Left cardiac atrium (tissue), 4 donors: ENCODE data around the gene GSTT2B. TPM values are rescaled to one million over a fixed set of nuclear protein-coding genes. Genes with fewer than 3 reads are reported as not detected.
"Not testable (repeated sequence)": the region's sequence is repeated elsewhere in the genome, so short reads cannot be mapped to it uniquely, and the experiment has no call there.

Experiments
- ATAC-seq, 2 donors: fragments of 200-7000 bp; cut with Tn5 transposase; one replicate each; pipeline ENCODE4 v1.9.1; 2020; ENCODE audit warnings: mild to moderate bottlenecking in 2 of 2, moderate library complexity in 2 of 2
- DNase-seq: peaks from one replicate; pipeline ENCODE4 v3.0.0-alpha.2; 2020
- intact Hi-C, 2 donors: fragments of 100-400 bp; cut with DNase I; formaldehyde crosslinking; loops; one replicate each; pipeline versions ENCODE4 v1.14.1 to v1.15.1; 2022 to 2023
- total RNA-seq, 2 donors: library from RNA; stranded (reverse); fragmentation: NEBNext Ultra II Directional; extraction: Animal tissue kit (Norgen Biotek cat#: 25700); gene quantifications; one replicate each; pipeline ENCODE4 v1.2.1, GENCODE V29; 2021
- donor health status: DM: no; HTN: yes; CAD: no.
- donor health status: DM: no; HTN: yes; CAD: no; lungs with severe emphysema.
- donor health status: DM: yes; HTN: yes; CAD: no.
- donor health status: Dilated cardiomyopathy.

GSTT2B gene
- total RNA-seq, 2 donors from 2014 or later: 4.8 to 7.9 TPM

DNA sequence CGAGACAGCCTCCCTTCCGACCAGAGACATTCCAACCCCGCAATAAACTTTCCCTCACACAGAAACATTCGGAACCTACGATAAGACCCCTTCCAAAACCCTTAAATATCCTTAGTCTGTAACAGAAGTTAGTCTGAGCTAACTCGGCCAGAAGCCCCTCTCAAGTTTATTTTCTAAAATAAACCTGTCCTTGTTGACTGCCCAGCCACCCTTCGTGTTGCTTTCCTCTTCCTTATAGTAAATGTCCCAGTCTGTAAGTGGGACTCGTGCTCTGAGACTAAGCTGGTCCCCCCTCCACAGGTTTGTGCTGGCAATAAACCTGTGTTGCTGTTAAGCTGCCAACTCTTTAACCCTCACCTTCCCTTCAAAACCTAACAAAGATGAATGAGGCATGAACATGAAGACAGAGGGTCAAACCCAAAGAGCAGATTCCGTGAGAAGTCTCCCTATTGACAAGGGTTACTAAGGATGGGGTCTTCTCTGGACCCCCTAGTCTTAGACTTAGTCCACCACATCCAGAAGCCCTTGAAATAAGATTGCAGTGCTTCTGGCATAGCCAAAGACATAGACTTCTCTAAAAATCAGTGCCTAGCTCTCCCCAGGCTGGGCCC, 48.6 kb downstream of the GSTT2B start:
- DNase-seq: no peak
- no peak for ATAC-seq
- intact Hi-C loops: no loop called here

DNA sequence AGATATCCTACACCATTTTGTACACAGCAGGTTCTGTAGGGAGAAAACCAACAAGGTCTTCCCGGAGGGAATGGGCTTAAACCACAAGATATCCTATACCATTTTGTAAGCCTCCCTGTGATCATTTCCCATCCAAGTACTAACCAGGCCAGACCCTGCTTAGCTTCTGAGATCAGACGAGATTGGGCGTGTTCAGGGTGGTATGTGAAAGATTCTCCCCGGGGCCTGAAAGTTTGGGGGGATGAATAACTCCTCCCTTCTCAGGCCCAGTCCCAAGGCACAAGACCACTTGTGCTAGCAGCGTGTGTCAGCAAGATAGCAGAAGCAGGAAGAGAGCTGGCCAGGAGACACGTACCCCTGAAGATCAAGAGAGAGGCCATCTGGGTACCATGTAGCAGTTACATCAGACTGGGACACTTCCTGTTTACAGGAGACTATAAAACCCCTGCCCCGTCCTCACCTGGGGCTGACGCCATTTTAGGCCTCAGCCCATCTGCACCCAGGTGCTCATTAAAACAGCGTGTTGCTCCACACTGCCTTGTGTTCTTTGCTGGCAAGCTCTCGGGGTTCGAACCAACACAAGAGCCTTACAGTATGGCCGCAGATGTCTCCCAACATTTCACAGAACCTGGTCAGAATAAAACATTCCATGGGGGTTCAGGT, 49.5 kb downstream of the GSTT2B start:
- DNase-seq (no peak), ATAC-seq (no peak)
- intact Hi-C loops: no loop called here

DNA sequence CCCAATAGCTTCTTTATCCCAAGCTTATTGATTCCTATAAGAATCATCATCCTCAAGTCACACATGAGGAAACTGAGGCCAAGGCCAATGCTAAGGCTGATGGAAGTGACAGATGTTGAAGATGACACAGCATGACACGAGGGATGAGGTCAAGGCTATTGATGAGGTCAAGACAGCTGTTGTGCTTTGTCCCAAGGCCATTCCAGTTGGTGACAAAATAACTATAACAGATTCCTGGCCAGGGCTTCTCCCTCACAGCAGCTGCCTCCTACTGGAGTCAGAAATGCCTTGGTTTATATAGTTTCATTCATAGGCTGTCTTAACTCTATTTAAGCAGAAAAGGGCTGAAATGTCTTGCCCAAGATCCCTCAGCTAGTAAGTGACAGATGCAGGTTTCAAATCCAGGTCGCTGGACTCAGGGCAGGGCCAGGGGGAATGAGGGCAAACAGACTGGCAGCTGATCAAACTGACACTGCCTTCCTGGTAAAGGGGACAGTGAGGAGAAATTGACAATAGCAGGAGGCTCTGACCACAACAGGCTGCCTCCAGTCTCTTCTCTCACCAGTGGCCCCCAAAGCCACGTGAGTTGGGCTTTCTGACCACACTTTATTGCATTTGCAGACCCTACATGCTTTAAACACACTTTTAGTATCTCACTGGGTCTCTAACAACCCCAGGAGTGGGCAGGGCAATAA, 50.4 kb downstream of the GSTT2B start:
- no peak for DNase-seq
- no peak for ATAC-seq
- intact Hi-C loops: no loop called here

DNA sequence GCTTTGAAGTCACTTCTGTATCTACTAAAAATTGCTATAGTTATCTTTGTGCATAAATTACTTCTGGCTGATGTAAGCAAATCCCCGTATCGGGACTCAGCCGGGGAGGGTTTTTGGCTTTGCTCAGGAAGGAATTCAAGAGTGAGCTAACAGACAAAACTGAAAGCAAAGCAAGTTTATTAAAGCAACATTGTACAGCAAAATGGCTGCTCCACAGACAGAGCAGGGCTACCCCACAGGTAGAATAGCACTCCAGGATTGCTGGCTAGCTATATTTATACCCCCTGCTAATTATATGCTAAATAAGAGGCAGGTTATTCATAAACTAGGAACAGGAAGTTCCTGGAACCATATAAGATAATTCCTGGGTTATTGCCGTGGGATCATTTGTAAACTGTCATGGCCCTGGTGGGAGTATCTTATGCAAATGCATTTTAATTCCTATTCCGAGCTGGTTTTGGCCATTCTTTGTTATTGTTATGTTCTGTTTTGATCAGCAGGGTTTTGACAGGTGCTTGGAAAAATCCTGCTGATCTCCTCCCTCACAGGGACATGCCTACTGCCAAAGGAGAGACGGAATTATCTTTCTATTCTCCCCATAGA, 51.6 kb downstream of the GSTT2B start:
- DNase-seq: no peak
- intact Hi-C loops: no loop called here
- no peak for ATAC-seq

DNA sequence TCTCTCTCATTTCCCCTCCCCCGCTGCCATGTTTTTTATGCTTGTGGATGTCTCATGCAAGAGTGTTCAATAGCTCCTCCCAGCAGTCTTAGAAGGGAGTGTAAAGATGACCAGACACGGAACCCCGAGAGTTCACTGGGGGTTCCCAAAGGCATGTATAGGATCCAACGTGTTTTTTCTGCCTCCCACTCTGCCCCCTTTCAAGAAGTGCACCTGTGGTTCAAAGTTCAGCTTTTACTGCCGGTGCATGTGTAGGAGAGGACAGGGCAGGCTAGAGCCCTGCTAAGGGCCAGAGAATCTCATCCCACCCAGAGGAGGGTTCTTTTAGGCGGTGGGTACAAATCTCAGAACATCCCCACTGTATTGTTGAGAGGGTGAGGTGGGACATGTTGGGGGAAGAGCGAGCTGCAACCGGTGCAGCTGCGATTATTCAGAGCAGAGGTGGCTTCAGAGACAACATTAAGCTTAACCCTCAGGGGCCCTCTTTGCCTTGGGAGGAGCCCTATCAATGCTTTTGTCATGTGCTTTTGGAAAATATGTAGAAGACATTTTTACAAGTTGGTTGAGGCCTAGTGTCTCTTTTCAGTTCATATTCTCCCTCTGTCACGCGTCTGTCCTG, 52.3 kb downstream of the GSTT2B start:
- no peak for ATAC-seq
- intact Hi-C loops: no loop called here
- no peak for DNase-seq

DNA sequence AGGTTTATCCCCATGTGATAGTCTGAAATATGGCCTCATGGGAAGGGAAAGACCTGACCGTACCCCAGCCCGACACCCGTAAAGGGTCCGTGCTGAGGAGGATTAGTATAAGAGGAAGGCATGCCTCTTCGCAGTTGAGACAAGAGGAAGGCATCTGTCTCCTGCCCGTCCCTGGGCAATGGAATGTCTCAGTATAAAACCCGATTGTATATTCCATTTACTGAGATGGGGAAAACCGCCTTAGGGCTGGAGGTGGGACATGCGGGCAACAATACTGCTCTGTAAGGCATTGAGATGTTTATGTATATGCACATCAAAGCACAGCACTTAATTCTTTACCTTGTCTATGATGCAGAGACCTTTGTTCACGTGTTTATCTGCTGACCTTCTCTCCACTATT, 53.6 kb downstream of the GSTT2B start:
- DNase-seq, intact Hi-C loops, ATAC-seq: not testable (repeated sequence)

Other genes with a start within 250 kb of the GSTT2B start
- 1 to 10 TPM; 4.9 to 5.6 TPM for gene ZNF70, start 210.1 kb downstream of the GSTT2B start, total RNA-seq
- gene VPREB3, start 206.8 kb downstream of the GSTT2B start, total RNA-seq: 1 to 10 TPM in 1 of 2 donors, under 1 TPM in 1; 0.53 to 1.3 TPM
- not detected for gene C22orf15, start 198.2 kb downstream of the GSTT2B start, total RNA-seq
- gene CHCHD10, start 193.2 kb downstream of the GSTT2B start, total RNA-seq: 1,000 to 10,000 TPM in 1 of 2 donors, 100 to 1,000 TPM in 1; 958 to 1,106 TPM
- gene MMP11, start 188.3 kb downstream of the GSTT2B start, total RNA-seq: 10 to 100 TPM in 1 of 2 donors, 1 to 10 TPM in 1; 5.6 to 10.0 TPM
- 10 to 100 TPM; 46.6 to 54.8 TPM for gene SMARCB1, start 174.2 kb downstream of the GSTT2B start, total RNA-seq
- 1 to 10 TPM; 5.8 to 6.5 TPM for gene DERL3, start 122.2 kb downstream of the GSTT2B start, total RNA-seq
- 10 to 100 TPM; 15.0 TPM for gene SLC2A11, start 103.3 kb downstream of the GSTT2B start, total RNA-seq
- 100 to 1,000 TPM; 292 to 347 TPM for gene MIF, start 66.8 kb downstream of the GSTT2B start, total RNA-seq
- gene DDTL, start 5.7 kb upstream of the GSTT2B start, total RNA-seq: 1 to 10 TPM; 1.3 to 2.1 TPM
- gene DDT, start 13.2 kb upstream of the GSTT2B start, total RNA-seq: 100 to 1,000 TPM; 122 to 125 TPM
- under 1 TPM; 0.38 to 0.65 TPM for gene GSTT2, start 18.9 kb upstream of the GSTT2B start, total RNA-seq
- not detected for gene GSTT4, start 44.3 kb upstream of the GSTT2B start, total RNA-seq
- gene CABIN1, start 50.1 kb upstream of the GSTT2B start, total RNA-seq: 10 to 100 TPM; 35.1 to 38.1 TPM
- 1 to 10 TPM; 7.5 to 7.7 TPM for gene SUSD2, start 220.3 kb upstream of the GSTT2B start, total RNA-seq